ENCODE data around the gene ZNF628.

DNA sequence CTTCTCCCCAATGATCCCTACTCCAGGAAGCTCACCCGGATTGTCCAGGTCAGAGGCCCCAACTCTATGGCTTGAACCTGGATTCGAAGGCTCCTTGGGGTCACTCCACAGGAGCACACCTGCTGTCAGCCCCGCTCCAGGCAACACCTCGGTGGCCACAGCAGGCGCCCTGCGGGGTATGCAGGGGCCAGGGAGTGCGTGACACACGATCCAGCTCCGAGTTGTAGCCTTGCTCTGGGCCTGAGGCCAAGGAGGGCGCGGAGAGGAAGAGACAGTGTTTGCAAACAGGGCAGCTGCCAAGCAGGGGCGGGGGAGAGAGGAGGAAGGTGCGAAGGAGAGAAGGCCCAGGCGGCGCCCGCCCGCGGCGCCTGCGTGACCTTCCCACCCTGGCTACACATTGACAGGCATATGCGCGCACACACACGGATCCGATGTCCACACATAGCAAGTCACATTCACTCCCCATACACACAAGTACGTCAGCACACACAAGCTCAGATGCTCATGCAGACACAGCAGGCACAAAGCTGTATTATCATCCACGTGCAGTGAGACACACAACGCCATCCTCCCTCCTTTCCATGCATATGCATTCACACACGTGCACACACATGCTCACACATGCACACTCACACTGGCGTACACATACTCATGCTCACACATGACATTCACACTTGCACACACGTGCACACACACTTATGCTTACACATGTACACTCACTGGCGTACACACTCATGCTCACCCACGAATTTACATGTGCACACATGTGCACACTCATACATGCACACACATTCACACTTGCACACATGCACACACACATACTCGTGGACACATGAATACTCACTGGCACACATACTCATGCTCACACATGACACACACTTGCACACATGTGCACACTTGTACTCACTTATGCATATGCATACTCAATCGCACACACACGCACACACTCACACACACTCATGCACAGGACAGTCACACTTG is 50.1 kb downstream of the ZNF628 start:
- TF ChIP-seq SUZ12 (IDR thresholded peaks at IDR 0.05) (no peak), ZNF384 (IDR thresholded peaks at IDR 0.05) (no peak), FOXM1 (IDR thresholded peaks at IDR 0.05; ENCODE audit: borderline replicate concordance) (no peak)

Measured in HEK293T (cell line).